RWPE2 (cell line): ENCODE measurements around the gene HSF2BP.
"Not testable (repeated sequence)": the region's sequence is repeated elsewhere in the genome, so short reads cannot be mapped to it uniquely, and the experiment has no call there.

Experiments used
- ATAC-seq: fragments of 200-7000 bp; cut with Tn5 transposase; 3 replicates; pipeline ENCODE4 v1.9.1; 2021; ENCODE audit warnings: low read depth
- DNase-seq: peaks from one replicate; pipeline ENCODE4 v3.0.0-alpha.2; 2020; ENCODE audit warnings: low spot score
- H3K27ac ChIP-seq: fragments of 450-650 bp; 2 replicates; pipeline ENCODE4 v1.5.1; 2017; ENCODE audit warnings: mild to moderate bottlenecking; ENCODE audit not compliant: poor library complexity, severe bottlenecking
- H3K27me3 ChIP-seq: fragments of 250-450 bp; sonication (Bioruptor Pico); 2 replicates; pipeline ENCODE4 v1.5.1; 2021; ENCODE audit warnings: mild to moderate bottlenecking, moderate library complexity; ENCODE audit not compliant: insufficient read depth, poor library complexity, severe bottlenecking
- H3K36me3 ChIP-seq: fragments of 250-450 bp; sonication (Bioruptor Pico); 2 replicates; pipeline ENCODE4 v1.5.1; 2020; ENCODE audit warnings: low read depth, mild to moderate bottlenecking, moderate library complexity
- H3K4me1 ChIP-seq: fragments of 250-450 bp; sonication (Bioruptor Pico); 2 replicates; pipeline ENCODE4 v1.5.1; 2021; ENCODE audit warnings: mild to moderate bottlenecking, moderate library complexity; ENCODE audit not compliant: insufficient read depth, poor library complexity, severe bottlenecking
- H3K4me3 ChIP-seq: fragments of 250-450 bp; sonication (Bioruptor Pico); 2 replicates; pipeline ENCODE4 v1.5.1; 2021; ENCODE audit warnings: mild to moderate bottlenecking, moderate library complexity; ENCODE audit not compliant: severe bottlenecking
- H3K9me3 ChIP-seq: fragments of 250-450 bp; sonication (Bioruptor Pico); 2 replicates; pipeline ENCODE4 v1.5.1; 2021; ENCODE audit warnings: mild to moderate bottlenecking, moderate library complexity; ENCODE audit not compliant: severe bottlenecking
- TF ChIP-seq, protein P1 (sequence below): fragments of 450-650 bp; IDR thresholded peaks from one replicate; pipeline ENCODE4 v1.5.1; 2017; ENCODE audit warnings: mild to moderate bottlenecking, moderate library complexity; ENCODE audit not compliant: poor library complexity, severe bottlenecking

Gene HSF2BP

DNA sequence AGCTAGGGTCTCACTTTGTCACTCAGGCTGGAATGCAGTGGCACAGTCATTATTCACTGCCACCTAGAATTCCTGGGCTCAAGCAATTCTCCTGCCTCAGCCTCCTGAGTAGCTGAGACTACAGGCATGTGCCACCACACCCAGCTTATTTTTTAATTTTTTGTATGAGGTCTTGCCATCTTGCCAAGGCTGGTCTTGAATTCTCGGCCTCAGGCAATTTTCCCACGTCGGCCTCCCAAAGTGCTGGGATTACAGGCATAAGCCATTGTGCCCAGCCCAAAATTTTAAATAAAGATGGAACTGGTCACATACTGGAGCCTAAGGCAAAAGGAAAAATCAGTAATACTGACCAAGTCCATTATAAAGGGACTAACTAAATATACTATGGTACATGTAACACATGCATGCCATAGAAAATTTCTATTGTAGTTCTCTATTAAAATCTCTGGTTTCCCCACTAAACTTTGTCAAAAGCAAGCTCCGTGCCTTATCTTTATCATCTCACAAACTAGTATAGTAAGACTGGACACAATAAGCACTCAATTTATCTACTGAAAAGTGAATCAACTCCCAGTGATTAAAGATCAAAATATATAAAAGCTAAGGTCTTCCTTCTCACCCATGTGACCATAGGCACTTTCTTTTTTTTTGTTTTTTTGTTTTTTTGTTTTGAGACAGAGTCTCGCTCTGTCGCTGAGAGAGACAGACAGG, 61.6 kb downstream of the HSF2BP start:
- Histone ChIP-seq H3K9me3 (no peaks in the 10 kb centered on the region), H3K36me3 (peaks cover 33% of the 10 kb centered on the region), H3K4me1 (peaks cover 70% of the 10 kb centered on the region), H3K27me3 (no peaks in the 10 kb centered on the region), H3K27ac (peak overlapping the region; percentile 100), H3K4me3 (no peak overlapping the region)
- DNase-seq (no peak), ATAC-seq (no peak)
- TF ChIP-seq, protein P1, sequence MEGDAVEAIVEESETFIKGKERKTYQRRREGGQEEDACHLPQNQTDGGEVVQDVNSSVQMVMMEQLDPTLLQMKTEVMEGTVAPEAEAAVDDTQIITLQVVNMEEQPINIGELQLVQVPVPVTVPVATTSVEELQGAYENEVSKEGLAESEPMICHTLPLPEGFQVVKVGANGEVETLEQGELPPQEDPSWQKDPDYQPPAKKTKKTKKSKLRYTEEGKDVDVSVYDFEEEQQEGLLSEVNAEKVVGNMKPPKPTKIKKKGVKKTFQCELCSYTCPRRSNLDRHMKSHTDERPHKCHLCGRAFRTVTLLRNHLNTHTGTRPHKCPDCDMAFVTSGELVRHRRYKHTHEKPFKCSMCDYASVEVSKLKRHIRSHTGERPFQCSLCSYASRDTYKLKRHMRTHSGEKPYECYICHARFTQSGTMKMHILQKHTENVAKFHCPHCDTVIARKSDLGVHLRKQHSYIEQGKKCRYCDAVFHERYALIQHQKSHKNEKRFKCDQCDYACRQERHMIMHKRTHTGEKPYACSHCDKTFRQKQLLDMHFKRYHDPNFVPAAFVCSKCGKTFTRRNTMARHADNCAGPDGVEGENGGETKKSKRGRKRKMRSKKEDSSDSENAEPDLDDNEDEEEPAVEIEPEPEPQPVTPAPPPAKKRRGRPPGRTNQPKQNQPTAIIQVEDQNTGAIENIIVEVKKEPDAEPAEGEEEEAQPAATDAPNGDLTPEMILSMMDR, result no peak

- H3K9me3 ChIP-seq, result no peaks in the 10 kb centered on the region
- peaks cover 38% of the 10 kb centered on the region for H3K36me3 ChIP-seq
- TF ChIP-seq, protein P1, result no peak
- no peaks in the 10 kb centered on the region for H3K27me3 ChIP-seq
- DNase-seq, result peak; percentile 74
- H3K4me3 ChIP-seq, result no peak overlapping the region
- peak; percentile 75 for ATAC-seq
- peaks cover 70% of the 10 kb centered on the region for H3K4me1 ChIP-seq
- peak overlapping the region; percentile 100 for H3K27ac ChIP-seq
These were observed 62.2 kb downstream of the HSF2BP start for GRCh38 chr21:43597052-43597451.

- ATAC-seq (no peak), DNase-seq (no peak)
- Histone ChIP-seq H3K4me1 (peaks cover 69% of the 10 kb centered on the region), H3K4me3 (no peak overlapping the region), H3K27ac (peak overlapping the region; percentile 100), H3K36me3 (peaks cover 42% of the 10 kb centered on the region), H3K27me3 (no peaks in the 10 kb centered on the region), H3K9me3 (no peaks in the 10 kb centered on the region)
- TF ChIP-seq, protein P1, result no peak
These were observed 62.7 kb downstream of the HSF2BP start for GRCh38 chr21:43596616-43597015.

DNA sequence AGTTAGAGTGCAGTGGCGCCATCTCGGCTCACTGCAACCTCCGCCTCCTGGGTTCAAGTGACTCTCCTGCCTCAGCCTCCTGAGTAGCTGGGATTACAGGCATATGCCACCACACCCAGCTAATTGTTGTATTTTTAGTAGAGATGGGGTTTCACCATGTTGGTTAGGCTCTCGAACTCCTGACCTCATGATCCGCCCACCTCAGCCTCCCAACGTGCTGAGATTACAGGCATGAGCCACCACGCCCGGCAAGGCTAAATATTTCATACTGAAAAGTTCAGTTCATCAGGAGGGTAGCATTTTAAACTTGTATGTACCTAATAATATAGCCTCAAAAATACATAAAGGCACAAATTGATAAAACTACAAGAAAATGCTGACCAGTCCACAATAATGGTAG, 63.5 kb downstream of the HSF2BP start:
- Histone ChIP-seq H3K27ac (peak overlapping the region; percentile 100), H3K36me3 (peaks cover 51% of the 10 kb centered on the region), H3K4me1 (peaks cover 69% of the 10 kb centered on the region)
- not testable (repeated sequence) for H3K27me3 ChIP-seq, H3K9me3 ChIP-seq, H3K4me3 ChIP-seq, DNase-seq, ATAC-seq

- ATAC-seq, result no peak
- no peaks in the 10 kb centered on the region for H3K27me3 ChIP-seq
- H3K9me3 ChIP-seq, result no peaks in the 10 kb centered on the region
- no peak for DNase-seq
- TF ChIP-seq, protein P1, result no peak
- H3K27ac ChIP-seq, result peak overlapping the region; percentile 100
- peaks cover 52% of the 10 kb centered on the region for H3K36me3 ChIP-seq
- no peak overlapping the region for H3K4me3 ChIP-seq
- peaks cover 62% of the 10 kb centered on the region for H3K4me1 ChIP-seq
These were observed 66.2 kb downstream of the HSF2BP start for GRCh38 chr21:43593078-43593477.
